ENCODE results near the gene KRTAP12-1.

Gene KRTAP12-1

GRCh38 chr21:44718093-44718492 is 36.1 kb upstream of the KRTAP12-1 start:
- TF ChIP-seq CTCF (IDR thresholded peaks at IDR 0.05; ENCODE audit: low read depth, low read length), result no peak
- H3K4me3 ChIP-seq (ENCODE audit: low read depth, low read length), result no peak overlapping the region

- H3K4me3 ChIP-seq (ENCODE audit: low read depth, low read length), result no peak overlapping the region
- TF ChIP-seq CTCF (IDR thresholded peaks at IDR 0.05; ENCODE audit: low read depth, low read length), result no peak
These were observed 35.0 kb upstream of the KRTAP12-1 start for GRCh38 chr21:44716984-44717383.

- H3K4me3 ChIP-seq (ENCODE audit: low read depth, low read length), result no peak overlapping the region
- no peak for TF ChIP-seq CTCF (IDR thresholded peaks at IDR 0.05; ENCODE audit: low read depth, low read length)
These were observed 32.9 kb upstream of the KRTAP12-1 start for GRCh38 chr21:44714905-44715304.

- no peak for TF ChIP-seq CTCF (IDR thresholded peaks at IDR 0.05; ENCODE audit: low read depth, low read length)
- no peak overlapping the region for H3K4me3 ChIP-seq (ENCODE audit: low read depth, low read length)
These were observed 31.9 kb upstream of the KRTAP12-1 start for GRCh38 chr21:44713846-44714245.

GRCh38 chr21:44713130-44713529 is 31.2 kb upstream of the KRTAP12-1 start:
- H3K4me3 ChIP-seq (ENCODE audit: low read depth, low read length), result no peak overlapping the region
- TF ChIP-seq CTCF (IDR thresholded peaks at IDR 0.05; ENCODE audit: low read depth, low read length), result no peak

GRCh38 chr21:44712203-44713028 is 30.5 kb upstream of the KRTAP12-1 start:
- no peak overlapping the region for H3K4me3 ChIP-seq (ENCODE audit: low read depth, low read length)
- no peak for TF ChIP-seq CTCF (IDR thresholded peaks at IDR 0.05; ENCODE audit: low read depth, low read length)

- no peak within 1 kb of the TSS for H3K4me3 ChIP-seq (ENCODE audit: low read depth, low read length)
- no peak for TF ChIP-seq CTCF (IDR thresholded peaks at IDR 0.05; ENCODE audit: low read depth, low read length)
These were observed 29.6 kb upstream of the KRTAP12-1 start, which contains the start of gene TSPEAR for GRCh38 chr21:44711327-44712202. TSPEAR (minus strand) TSS chr21:44711572; CDS start chr21:44711514, 58 bp downstream.
